ENCODE data around the gene NOCT.
A peak's percentile ranks its signal among the peaks of the same experiment; 100 is the strongest.
"Not testable (repeated sequence)": the region's sequence is repeated elsewhere in the genome, so short reads cannot be mapped to it uniquely, and the experiment has no call there.

The NOCT gene

DNA sequence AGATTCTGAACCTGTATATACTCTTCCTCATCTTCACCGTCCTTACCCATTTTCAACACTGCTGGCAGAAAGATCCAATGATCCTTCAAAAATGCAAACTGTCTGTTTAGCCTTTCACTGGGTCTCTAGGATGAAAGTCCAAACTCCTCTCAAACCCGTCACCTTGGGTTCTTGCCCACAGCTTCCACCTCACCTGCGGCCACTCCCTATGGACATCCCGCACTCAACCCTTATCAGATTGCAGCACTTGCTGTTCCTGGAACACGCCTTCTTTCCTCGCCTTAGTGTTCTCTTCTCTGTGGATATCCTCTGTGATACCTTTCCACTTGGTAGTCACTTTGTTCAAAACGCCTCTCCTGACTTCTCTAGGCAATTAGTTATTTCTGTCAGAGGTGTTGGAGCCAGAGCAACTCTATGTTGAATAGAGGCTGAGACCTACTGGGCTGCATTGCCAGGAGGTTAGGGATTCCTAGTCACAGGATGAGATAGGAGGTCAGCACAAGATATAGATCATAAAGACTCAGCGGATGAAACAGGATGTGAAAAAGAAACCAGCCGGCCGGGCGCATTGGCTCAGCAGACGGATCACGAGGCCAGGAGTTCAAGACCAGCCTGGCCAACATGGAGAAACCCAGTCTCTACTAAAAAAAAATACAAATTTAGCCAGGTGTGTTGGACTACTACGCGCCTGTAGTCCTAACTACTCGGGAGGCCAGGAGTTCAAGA is 4.2 kb upstream of the NOCT start:
- DNase-seq = no peak

DNA sequence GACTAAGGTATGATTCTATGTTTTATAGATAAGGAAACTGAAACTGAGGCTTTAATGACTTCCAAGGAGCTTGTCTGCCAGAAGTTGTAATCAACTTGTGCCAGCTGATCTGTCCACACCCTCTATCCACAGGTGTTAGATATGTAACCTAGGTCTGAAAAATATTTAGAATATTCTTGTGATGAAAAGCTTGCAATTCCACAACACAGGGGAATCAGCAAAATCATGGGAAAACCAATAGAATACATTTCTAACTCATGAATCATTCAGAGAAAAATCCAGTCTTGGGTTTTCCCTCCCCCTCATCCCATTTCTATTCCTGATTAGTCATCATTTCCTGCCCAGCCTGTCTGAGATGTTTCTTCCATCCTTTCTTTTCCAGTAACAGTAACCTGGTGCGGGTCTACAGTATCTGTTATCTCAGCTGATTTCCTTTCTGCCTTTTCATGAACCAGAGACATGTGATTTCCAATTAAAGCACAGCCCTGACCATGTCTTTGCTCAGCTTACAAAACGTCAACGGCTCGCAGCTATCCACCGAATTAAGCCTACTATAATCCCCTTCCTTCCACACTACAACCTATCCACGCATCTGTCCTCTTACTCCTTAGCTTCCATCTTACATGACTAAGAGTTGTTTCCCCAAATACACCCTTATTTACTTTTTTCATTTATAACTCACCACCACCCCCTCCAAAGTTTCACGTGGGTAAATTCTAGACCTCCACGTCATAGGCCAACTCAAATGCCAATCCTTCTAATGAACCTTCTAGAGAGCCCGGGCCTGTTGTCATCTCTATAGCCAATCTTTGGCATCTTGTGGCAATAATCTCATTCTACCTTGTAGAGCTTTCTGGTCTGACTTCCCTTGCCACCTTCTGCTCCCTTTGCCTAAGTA is 961 bp upstream of the NOCT start:
- peak; percentile 82 for DNase-seq

DNA sequence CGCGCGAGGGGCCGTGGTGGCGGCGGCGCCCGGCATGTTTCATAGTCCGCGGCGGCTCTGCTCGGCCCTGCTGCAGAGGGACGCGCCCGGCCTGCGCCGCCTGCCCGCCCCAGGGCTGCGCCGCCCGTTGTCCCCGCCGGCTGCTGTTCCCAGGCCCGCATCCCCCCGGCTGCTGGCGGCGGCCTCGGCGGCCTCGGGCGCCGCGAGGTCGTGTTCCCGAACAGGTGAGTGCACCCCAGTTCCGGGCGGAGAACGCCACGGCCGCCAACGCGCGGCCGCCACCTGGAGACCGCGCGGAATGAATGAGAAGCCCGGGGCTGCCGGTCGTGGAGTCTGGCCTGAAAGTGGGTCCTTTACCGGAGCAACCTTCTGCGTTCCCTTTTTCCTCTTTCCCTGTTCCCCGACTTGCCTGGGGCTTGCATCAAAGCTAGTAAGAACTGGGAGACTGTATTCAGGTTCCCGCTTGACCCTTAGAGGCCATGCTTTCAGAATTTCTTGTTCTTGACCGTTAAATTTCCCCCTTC is 429 bp downstream of the NOCT start:
- DNase-seq = peak; percentile 52

DNA sequence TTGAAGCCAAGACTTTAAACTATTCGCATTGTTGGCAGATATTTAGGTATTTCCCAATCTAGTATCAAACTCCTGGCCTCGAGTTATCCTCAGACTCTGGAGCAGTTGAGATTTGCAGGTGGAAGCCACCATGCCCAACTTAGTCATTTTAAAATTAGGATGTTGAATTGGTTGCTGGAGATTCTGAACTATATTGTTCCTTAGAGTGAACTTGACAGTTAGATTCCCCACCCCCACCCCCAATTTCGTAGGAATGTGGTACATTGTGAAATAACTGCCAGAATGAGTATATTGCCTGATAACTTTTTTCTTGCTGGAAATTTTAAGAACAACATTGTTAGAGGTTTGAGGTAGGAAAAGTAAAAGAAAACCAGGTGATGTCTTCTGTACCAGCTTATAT is 2.3 kb downstream of the NOCT start:
- no peak for DNase-seq

DNA sequence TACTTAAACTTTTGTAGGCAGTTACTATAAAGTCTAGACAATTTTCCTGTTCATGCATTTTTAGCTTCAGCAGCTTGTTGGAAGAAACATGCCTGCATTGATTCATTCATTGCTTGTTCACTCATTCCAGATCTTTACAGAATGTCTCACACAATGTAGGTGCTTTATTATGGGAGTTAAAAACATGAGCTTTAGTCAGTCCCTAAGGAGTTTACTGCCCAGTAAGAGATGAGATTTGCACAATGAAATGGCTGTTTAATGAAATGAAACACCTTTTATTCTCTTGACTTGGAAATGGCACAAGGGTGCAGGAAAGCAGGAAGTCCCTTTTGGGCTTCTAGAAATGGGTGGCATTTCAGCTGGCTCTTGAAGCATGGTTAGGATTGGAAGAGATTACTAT is 2.9 kb downstream of the NOCT start:
- DNase-seq = no peak

DNA sequence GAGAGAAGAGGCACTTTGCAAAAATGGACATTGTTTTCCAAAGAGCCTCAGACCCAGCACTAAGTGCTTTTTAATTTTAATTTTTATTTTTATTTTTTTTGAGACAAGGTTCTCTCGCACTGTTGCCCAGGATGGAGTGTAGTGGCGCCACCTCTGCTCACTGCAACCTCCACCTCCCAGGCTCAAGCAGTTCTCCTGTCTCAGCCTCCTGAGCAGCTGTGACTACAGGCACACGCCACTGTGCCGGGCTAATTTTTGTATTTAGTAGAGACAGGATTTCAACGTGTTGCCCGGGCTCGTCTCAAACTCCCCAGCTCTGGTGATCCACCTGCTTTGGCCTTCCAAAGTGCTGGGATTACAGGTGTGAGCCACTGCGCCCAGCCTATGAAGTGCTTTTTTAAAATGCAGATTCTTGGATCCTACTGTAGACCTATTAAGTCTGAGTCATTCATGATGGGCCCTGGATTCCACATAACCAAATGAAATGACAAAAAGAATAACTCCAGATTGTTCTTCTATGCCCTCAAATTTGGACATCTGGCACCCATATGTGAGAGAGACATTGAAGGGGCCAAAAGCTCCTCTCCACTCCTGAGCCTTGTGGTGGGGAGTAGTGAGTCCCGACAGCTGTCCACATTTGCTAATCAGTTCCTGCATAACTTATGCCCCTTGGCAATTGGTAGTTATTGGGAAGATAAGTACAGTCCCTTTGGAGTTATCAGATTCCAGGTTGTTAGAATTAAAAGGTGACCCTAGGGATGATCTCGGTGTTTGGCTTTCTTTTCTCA is 3.6 kb downstream of the NOCT start:
- peak; percentile 79 for DNase-seq

DNA sequence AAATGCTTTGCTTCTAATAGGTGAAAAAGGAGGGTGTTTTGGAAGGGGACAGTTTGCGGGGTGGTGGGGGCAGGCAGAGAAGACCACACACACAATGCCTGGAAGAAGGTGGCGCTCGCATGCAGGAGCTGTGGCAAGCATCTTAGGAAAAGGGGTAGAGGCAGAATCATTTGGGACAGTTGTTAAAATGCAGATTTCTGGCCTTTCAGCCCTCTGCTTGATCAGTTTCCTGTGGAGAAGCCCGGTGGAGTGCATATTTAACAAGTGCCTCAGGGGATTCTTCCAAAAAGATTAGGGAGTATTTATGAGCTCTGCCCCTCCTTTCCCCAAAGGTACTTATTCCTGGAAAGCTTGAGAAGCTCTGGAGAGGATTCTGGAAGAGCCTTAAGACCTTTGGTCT is 4.8 kb downstream of the NOCT start:
- peak; percentile 37 for DNase-seq

DNA sequence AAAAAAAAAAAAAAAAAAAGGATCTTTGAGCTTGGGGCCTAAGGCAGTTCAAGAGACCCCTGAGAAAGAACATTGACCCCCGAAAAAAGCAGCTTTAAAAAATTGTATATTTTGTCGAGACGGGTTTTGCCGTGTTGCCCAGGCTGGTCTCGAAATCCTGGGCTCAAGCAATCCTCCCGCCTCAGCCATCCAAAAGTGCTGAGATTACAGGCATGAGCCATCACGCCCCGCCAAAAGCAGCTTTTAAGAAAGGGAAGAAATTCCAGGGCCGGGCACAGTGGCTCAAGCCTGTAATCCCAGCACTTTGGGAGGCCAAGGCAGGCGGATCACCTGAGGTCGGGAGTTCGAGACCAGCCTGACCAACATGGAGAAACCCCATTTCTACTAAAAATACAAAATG is 5.5 kb downstream of the NOCT start:
- not testable (repeated sequence) for DNase-seq

DNA sequence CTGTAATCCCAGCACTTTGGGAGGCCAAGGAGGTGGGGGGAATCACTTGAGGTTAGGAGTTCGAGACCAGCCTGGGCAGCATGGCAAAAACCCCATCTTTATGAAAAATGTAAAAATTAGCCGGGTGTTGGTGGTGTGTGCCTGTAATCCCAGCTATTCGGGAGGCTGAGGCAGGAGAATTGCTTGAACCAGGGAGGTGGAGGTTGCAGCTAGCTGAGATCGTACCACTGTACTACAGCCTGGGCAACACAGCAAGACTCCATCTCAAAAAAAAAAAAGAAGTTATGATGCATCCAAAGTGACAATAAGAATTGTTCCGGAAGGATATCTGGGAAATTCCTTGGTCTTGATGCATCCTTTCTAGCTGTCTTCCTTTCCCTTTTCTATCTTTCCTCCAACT is 7.3 kb downstream of the NOCT start:
- no peak for DNase-seq

DNA sequence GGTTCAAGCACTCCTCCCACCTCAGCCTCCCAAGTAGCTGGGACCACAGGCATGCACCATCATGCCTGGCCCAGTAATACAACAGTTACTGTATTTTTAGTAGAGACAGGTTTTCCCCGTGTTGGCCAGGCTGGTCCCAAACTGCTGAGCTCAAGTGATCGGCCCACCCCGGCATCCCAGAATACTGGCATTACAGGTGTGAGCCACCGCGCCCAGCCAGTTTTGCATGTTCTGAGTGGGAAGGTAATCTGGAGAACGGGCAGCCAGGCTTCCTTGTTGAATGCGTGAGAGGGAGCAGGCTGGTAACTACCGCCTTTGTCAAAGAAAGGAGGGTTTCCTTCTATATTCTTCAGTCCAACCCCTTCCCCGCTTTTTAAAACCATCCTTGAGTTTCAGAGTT is 9.1 kb downstream of the NOCT start:
- DNase-seq = no peak

DNA sequence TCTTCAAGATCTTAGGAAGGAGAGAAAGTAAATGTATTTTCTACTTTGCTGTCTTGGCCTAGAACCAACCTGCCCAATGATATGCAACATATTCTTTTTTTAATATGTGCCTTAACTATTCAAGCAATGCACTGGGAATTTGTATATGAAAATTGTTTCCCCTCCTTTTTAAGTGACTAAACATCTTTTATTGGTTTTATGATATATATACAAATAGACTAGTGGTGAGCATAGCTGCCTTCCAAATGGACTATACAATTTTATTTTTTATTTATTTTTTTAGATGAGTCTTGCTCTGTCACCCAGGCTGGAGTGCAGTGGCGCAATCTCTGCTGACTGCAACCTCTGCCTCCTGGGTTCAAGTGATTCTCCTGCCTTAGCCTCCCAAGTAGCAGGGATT is 10.3 kb downstream of the NOCT start:
- DNase-seq = no peak

DNA sequence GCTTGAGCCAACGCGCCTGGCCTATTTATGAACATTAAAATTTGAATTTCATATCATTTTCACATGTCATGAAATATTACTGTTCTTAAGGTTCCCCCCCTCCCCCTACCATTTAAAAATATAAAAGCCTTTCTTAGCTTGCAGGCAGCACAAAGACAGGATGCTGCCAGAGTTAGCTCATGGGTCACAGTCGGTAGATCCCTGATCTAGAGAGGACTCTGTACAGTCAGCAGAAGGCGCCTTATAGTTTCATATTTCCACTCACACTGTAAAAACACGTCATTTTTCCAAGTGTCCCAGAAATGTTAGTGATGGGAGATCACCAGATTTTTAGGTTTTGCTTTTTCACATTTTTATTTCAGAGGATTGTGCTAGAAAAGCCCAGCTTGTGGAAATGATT is 12.2 kb downstream of the NOCT start:
- no peak for DNase-seq

DNA sequence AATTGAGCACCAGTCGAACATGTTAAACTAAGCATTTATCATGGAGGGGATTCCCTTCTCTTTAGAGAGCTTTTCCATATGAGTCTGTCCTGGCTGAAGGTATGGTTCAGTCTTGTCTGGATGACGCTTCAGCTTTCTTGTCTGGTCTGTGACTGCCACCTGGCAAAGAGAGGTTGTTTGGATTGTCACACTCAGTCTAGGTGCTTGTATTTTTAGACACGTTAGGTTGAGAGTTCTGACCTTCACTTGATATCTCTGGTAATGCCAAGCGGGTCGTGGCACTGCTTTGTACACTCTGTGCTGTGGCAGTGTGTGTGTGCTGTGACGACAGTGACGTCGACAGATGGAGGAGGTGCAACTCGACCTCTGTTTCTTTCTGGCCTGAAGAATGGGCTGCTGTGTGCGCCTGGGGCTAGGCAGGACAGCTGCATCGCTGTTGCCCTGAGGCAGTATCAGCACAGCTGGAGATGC is 12.6 kb downstream of the NOCT start:
- no peak for DNase-seq

DNA sequence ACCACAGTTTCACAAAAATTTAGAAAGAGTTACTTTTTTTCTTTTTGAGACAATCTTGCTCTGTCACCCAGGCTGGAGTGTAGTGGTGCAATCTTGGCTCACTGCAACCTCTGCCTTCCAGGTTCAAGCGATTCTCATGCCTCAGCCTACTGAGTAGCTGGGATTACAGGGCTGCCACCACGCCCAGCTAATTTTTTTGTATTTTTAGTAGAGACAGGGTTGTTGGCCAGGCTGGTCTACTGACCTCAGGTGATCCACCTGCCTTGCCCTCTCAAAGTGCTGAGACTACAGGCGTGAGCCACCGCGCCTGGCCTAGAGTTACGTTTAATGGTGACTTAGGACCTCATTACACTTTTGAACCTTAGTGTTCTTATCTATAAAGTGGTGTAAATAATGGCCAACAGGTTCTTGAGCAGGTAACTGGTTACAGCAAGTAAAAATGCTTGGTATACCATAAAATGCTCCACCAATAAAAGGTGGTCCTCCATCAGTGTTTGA is 14.3 kb downstream of the NOCT start:
- not testable (repeated sequence) for DNase-seq

DNA sequence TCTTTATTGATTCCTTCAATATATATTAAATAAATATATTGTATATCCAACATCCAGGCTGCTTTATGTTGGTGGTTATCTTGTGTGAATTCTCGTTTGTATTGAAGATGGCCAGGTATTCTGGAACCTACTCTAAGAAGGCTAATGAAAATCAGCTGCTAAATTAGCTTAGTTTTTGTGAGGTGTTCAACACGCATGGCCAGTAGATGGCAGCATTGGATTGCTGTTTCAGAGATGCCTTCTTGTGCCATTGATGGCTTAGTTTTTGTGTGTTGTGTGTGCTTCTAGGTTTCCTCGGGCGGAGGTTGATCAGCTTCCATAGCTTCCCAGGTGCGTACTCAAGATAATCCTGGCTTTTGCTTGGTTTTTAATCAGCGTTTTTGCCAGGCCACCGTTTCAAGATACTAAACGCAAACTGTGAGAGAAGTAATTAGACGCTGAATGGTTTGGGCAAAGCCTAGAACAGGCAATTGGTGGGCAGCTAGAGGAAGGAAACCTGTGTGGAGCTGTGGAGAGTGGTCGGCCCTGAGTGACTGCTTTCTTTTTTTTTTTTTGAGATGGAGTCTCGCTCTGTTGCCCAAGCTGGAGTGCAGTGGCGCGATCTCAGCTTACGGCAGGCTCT is 15.1 kb downstream of the NOCT start:
- DNase-seq = peak; percentile 81

DNA sequence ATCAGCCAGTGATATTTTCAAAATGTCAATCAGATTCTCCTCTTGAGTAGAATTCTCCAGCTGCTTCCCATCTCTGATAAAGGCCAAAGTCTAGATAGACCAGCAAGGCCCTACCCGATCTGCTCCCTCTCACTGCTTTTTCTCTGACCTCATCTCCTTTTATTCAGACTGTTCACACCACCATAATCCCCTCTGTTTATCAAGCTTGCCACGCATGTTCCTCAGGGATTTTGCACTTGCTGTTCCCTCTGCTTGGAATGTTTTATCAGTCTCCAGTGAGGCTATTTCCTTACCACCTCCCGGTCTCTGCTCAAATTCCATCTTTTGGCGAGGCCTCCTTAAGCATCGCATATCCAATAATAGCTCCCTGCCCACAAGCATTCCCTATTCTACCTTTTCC is 20.1 kb downstream of the NOCT start:
- DNase-seq = peak; percentile 13

DNA sequence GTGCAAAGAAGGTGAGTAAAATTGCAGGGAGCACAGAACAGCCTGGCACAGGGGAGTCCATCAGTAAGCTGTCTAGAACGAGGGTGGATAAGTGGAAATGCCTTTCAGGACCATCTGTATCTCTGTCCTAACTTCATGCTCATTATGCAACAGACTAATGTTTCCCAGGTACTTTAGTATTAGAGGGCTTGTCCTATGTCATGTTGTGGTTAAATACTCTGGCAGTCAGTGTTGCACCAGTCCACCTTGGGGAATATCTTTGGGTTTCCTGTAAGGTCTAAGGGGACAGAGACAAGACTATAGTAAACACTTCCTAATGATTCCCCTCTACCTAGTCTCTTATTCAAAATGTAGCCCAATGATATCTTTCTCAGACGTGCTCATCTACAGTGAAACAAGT is 21.3 kb downstream of the NOCT start:
- peak; percentile 77 for DNase-seq

DNA sequence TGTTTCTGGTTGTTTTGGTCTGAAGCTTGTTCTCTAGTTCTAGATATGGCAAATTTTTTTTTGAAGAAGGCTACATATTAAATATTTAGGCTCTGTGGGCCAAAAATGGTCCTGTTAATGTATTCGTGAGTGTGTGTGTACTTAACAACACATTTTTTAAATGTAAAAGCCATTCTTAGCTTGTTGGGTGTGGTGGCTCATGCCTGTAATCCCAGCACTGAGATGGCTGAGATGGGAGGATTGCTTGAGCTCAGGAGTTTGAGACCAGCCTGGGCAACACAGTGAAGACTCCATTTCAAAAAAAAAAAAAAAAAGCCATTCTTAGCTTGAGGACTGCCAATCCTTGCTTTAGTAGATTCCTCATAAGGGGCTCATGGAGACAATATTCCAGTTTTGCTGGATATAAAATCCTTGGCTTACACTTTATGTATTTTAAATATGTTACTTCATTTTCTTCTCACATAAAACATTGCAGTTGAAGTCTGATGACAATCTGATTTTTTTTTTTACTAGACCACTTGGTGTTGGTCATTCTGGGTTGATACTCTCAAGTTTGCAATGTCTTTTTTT is 23.4 kb downstream of the NOCT start:
- DNase-seq = no peak

DNA sequence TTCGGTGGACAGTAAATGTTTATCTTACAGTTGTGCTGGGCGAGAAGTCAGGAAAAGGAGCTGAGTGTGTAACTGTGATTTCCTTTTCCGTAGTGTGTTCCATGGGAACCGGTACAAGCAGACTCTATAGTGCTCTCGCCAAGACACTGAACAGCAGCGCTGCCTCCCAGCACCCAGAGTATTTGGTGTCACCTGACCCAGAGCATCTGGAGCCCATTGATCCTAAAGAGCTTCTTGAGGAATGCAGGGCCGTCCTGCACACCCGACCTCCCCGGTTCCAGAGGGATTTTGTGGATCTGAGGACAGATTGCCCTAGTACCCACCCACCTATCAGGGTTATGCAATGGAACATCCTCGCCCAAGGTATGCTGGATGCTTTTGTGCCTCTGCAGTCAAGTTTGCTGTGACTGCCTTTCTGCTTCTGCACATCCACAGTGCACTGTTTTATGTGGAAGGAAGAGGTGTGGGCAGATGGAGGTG is 27.4 kb downstream of the NOCT start:
- DNase-seq = peak; percentile 43

DNA sequence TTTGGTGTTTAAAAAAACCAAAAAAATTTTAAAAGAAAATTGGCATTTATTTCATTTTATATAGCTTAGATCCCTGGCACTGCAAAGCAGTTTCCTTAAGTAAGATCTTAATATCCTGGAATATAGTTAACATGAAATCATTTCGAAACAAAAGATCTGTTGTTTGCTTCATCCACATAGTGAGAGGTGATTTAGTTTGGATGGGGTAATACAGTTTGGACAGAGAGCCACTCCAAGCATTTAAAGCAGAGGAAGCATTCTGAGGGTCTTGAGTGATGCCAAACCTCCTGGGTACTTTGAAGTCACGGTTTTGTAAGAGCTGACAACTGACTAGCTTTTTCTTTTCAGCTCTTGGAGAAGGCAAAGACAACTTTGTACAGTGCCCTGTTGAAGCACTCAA is 28.7 kb downstream of the NOCT start:
- no peak for DNase-seq

DNA sequence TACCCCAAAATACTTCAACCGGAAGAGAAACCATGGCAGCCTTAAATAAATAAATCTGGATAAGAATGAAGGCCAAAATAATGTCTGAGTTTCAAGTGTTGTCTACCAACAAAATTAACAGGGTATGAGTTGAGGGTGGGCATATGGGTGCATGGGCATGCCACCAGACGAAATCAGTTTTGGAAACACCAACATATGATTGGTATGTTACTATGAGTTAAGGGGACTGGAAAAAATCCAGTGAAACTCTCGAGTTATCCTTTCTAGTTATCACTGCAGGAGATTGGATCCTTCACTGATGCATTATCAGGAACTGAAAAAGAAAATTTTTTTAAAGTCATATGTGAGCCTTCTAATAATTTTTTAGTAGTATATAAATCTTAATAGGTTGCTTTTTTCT is 32.4 kb downstream of the NOCT start:
- no peak for DNase-seq

DNA sequence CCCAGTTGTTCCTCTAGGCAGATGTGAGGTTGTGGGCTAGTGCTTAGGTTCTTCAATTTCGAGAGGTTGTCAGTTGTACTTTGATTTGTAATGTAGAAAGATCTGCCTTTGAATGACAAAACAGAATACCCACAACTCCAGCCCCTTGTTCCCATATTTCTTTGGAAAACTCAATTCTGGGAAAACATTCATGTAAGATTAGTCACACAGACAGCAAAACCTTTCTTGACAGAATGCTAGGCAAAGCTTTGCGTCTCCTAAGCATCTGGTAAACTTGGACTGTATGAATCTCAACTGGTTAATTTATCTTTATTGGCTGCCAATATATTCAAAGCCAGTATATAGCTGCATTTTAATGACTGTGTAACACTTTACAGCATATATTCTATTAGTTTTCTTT is 34.9 kb downstream of the NOCT start:
- DNase-seq = no peak

Data from NCI-H82 (cell line).